Activated gamma-delta T cell treated with anti-CD3 and anti-CD28 coated beads, Interleukin-2, amount 50 U/mL, for 16 hours (primary cell): Measurements from ENCODE around the gene C2orf78.
A peak's percentile ranks its signal among the peaks of the same experiment; 100 is the strongest.
"Not testable (repeated sequence)": the region's sequence is repeated elsewhere in the genome, so short reads cannot be mapped to it uniquely, and the experiment has no call there.

Experiments
- DNase-seq: peaks from one replicate; pipeline ENCODE4 v3.0.0-alpha.2; 2020; ENCODE audit warnings: low read depth

The C2orf78 gene

DNA sequence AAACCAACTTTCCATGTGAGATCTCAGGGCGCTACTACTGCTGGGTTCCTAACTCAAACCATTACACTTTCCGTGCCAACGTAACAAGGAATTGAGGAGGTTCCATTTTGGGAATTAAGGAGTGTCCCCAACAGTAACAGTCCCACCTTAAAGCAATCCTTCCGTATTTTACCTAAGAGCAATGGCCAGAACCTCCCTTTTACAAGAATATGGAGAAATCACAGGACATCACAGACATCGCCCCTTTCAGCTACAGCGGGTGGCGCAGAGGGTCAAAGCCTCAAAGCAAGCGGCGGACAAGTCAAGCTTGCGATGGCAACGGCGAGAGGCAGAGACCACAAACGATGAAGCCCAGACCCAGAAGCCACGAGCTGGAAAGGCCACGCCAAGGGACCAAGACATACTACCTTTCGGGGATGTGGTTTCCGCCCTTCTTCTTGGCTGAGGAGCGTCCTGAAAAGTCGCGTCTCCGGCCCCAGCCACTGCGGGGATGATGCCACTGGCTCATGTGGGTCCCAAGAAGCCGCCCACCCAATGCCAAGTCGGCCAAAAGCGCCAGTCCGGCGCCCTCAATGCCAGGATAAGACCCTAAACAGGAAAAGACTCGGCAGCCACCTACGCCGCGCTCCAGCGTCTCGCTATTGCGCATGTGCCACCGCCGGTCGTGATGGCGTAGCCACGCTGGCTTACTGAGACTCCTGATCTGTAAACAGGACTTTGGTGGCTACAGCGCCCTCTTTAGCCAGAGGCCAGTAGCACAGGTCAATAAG is 4.3 kb upstream of the C2orf78 start, which contains the start of gene DUSP11:
Gene DUSP11, minus strand, starts transcription at position 637 of the 770 bp plus-strand sequence. Its CDS starts 129 bp downstream, at position 508.
- peak; percentile 96 for DNase-seq

DNA sequence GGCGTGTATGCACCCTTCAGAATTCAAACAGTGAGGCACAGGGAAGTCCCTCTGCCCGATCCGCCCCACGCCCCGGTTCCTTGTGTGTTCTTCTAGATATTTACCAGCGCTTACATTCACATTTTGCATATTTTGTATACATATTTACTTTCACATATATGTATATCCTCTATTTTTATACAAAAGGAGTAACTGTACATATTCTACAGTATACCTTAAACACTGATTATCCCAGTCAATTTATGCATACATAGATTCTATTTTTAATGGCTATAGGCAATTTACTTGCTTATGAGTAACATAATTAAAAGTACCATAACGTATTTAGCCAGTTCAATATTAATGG is 3.8 kb upstream of the C2orf78 start:
- no peak for DNase-seq

DNA sequence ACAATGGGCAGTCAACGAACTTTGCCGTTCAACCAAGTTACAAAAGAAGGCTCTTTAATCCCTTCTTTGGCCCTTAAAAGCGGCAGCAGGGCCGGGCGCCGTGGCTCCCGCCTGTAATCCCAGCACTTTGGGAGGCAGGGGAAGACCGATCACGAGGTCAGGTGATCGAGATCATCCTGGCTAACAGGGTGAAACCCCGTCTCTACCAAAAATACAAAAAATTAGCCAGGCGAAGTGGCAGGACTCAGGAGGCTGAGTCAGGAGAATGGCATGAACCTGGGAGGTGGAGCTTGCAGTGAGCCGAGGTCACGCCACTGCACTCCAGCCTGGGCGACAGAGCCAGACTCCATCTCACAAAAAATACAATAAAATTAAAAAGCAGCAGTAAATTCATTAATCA is 581 bp upstream of the C2orf78 start:
- not testable (repeated sequence) for DNase-seq

DNA sequence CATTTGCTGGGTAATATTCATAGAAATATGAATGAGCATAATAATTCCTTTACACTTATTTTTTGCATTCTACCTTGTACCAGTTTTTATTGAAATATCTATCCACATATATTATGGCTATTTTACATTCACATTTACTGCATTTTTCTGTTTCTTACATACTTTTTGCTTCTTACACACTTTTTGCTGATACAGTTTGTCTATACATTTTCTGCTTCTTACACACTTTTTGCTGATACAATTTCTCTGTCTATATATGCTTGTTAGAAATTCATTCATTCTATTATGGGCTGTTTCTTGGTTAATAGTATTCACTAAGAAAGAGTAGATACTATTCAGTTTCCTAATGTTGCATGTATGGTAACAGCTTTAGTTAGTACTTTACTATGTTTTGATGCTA is 27.9 kb downstream of the C2orf78 start:
- no peak for DNase-seq

DNA sequence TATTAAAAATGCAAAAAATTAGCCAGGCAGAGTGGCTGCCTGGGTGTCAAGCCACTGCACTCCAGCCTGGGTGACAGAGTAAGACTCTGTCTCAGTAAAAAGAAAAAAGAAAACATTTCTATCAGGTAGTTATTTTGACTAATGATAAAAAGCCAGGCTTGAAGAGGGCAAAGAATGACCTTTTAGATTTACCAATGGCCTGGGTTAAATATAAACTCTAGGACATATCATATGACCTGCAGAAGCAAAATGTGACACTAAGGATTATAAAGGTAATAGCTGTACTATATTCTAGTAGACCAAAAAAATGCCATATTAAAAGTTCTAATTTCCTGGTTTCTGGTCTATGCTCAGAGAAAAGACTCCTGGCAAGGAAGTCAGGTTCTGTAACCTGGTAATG is 28.7 kb downstream of the C2orf78 start:
- no peak for DNase-seq

DNA sequence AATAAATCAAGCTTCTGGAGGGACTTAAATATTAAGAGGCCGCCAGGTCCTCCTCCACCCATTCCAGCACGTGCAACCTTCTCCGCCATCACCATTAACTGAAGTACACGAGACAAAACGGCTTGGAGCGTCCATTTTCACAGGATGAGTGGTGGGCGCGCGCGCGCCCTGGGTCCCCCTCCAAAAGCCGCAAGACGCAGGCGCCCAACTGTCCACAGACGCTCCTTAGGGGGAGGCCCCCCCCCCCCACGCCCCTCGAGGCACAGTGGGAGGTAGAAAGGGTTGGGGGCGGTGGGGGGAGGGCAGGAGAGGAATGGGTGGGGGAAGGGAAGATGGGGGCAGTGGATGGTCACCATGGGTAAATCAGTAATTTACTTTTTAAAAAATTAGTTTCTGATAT is 34.3 kb downstream of the C2orf78 start:
- no peak for DNase-seq

DNA sequence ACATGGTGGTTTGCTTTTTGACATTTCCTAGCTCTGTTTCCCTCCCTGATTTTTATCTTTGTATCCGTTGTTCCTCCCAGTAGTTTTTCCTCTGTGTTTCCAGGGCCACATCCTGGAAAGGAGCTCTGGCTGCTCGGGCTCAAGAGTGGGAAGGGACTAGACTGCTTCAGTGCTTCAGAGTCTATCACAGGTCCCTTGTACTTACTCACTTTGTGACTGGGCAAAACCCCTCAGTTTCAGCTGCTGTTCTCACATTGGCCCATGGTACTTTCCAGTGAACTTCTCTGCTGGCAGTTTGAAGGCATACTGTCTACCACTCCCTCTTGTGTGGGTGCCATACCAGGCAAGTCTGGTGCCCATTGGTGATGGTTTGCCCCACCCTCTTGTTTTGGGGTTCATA is 37.2 kb downstream of the C2orf78 start:
- no peak for DNase-seq

DNA sequence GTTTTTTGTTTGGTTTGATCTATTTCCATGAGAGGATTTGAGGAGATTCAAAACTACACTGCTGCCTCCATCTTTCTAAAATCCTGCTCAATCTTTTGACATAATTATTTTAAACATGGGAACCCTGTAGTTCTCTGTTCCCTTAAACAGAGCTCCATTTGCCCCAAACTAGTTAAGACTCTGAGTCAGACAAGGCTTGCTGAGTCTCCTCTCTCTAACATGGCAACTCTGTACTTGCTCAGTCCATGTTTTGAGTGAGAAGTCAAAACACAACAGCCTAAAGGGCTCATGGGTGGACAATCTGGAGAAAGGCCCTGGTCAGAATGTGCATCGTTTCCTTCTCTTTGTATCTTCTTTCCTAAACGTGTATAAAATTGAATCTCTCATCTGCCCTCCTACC is 37.7 kb downstream of the C2orf78 start:
- DNase-seq = no peak

DNA sequence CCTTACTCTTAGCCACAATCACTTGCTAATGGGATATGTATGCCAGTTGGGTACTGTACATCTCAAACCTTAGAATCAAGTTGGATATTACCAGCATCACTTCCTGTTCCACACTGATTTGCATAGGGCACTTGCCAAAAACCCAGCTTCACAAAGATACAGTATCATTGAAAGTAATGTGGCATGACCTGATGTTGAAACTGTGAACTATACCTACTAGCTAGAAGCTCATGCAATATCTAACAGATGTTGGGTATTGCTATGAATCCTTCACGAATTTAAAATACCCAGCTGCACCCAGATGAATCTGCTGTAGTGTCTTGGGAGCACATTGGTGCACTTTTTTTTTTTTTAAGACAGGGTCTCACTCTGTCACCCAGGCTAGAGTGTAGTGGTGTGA is 38.3 kb downstream of the C2orf78 start:
- no peak for DNase-seq

DNA sequence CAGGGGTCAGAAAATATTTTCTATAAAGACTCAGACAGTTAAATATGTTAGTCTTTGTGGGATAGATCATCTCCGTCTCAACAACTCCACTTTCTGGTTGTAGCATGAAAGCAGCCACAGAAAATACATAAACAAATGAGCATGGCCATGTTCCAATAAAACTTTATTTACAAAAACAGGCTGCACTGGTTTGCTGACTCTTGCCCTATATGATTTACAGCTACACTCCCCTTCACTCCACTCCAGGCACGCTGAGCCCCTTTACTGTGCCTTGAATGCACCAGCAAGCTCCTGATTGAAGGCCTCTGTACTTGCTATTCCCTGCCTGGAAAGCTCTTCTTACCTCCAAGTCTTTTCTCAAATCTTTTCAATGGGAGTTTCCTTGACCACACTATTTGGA is 39.0 kb downstream of the C2orf78 start:
- DNase-seq = no peak

DNA sequence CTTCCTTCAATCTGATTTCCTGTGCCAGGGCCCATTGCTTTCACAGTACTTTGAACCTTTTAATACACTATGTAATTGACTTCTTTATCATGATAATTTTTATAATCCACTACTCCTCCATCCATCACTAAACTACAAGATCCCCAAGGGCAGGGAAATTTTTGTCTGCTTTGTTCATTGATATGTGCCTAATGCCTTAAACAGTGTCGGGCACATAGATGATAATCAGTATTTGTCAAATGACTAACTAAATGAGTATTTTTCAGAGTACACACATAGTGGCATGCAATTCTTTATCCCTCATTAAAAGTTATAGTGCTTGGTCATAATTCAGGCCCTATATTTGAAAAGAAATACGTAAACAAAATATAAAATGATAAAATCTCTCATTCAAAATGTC is 39.4 kb downstream of the C2orf78 start:
- DNase-seq = no peak

DNA sequence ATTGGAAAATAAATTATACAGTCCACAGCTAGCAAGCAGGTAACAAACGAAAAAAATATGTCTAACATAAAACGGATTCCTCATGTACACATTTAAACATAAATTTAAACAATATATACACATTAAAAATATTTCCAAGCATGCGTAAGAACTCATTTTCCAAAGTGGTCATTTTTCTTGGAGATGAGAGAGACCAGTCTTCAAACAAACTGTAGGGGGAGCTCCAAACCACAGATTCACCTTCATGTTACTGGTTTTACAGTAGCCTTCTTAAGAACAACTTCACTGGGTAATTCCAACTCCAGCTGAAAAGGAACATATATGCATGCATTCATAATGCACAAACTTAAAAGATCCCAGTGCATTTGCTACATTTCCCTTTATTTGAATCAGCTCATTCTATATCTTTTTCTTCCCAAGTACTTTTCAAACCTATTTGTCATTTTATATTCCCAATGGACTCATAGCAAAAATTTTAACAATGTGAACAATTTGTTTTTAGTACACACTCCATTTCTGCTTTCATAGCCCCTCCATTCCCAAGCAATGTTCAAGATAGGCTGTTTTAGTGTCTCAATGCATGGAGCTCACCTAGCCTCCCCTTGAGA is 40.0 kb downstream of the C2orf78 start:
- peak; percentile 15 for DNase-seq

DNA sequence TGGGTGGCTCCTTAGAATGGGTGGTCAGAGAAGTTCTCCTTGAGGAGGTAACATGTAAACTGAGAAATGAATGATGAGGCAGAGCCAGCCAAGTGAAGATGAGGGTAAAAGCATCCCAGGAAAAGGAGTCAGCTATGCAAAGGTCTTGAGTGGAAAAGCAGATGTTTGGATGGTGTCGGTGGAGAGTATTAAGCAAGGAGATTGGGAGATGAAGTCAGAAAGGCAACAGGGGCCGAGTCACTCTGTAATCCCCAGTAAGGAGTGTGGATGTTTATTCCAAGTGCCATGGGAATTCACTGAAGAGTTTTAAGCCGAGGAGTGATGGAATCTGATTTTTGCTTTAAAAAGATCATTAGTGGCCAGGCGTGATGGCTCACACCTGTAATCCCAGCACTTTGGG is 41.4 kb downstream of the C2orf78 start:
- no peak for DNase-seq

DNA sequence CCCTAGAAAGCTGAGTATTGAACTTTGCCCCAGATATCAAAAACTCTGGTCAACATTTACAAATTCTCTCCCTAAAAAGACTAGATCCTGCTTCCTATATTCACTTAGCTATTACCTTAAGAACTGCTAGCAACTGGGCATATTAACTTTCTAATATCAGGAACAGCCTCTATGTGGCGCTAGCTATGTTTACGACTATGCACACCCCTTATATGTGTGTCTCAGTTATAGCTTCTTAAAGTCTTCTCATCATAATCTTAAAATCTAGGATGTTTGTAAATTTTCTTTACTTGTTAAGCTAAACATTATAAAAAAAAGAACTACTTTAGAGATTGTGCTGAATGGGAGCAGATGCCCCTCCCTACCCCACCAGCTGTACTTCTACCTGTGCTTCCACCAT is 43.0 kb downstream of the C2orf78 start:
- DNase-seq = no peak

DNA sequence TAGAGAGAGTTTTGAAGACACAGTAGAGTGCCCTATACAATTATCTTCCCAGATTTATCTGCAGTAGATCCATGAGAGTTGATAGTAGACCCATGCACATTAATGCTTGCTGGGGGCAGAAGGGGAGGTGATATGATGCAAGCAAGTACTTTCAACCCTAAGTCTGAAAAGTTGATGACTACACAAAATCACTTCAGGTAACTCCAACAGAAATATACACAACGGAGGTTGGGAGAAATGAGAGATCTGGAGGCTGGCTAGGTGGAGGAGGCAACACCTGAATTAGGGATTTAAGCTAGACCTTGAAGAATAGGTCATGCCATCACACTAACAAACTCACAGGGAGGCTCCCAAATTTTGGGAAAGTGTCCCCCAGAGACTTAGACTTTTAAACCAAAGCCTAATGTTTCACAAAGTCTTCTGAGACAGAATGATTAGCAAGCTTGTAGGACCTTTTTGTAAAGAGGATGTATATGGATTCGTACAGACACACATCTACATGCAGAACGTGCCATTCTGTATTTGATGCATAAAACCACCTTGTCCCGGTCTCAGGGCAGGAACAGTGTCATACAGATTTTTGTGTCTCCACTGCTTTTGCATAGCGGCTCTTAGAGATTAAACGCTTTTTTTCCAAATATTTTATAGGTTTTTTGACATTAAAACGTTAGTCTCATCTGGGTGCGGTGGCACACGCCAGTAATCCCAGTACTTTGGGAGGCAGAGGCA is 43.8 kb downstream of the C2orf78 start:
- DNase-seq = no peak

DNA sequence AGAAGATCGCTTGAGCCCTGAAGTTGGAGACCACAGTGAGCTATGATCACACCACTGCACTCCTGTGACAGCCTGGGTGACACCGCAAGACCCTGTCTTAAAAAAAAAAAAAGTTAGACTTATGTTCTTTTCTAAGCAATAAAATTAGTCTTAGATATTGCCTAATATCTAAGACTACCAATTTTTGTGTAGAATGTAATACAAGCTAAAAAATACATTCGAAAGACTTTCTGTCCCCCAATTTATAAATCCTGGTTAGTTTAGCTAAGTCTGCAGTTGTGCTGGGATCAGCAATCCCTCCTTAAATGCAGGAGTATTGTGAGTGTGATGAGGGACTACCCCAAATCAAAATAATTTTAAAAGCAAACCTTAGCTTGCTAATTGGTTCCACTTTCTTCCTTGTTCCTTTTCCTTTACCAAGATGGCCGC is 44.4 kb downstream of the C2orf78 start:
- no peak for DNase-seq

DNA sequence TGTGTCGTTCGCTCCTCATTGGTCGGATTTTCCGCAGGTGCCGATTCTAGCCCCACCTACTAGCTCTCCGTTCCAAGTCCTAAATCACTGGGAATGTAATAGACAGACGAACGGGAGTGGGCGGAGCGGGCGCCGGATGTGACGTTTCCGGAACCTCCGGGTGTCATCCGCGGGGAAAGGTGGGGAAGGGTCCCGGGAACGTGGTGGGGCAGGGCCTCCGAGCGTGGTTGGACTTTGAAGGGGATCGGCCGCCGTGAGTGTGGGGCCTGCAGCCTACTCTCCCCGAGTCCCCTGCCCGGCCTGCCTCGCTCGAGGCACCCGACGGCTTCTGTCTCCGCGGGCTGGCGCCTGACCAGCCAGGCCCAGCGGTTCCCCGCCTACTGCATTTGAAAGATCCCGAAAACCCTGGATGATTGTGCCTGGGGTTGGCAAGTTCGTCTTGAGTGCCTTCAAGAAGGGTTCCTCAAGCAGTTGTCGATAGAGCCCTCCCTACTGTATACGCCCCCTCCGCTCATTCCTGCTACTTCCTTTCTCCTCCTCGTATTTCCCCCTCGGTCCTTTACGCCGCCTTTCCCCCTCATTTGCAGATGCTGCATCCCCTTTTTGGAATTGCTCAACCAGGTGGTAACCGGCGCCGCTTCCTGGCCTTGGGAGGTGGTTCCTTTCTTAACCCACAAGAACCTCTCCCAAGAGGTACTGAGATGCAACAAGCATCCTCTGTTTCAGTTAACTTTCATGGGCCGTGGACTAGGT is 45.0 kb downstream of the C2orf78 start, which contains the start of gene STAMBP:
Gene STAMBP, plus strand, starts transcription at position 144 of the 753 bp plus-strand sequence. CDS start 1,896 bp downstream, outside the sequence.
- peak; percentile 75 for DNase-seq

DNA sequence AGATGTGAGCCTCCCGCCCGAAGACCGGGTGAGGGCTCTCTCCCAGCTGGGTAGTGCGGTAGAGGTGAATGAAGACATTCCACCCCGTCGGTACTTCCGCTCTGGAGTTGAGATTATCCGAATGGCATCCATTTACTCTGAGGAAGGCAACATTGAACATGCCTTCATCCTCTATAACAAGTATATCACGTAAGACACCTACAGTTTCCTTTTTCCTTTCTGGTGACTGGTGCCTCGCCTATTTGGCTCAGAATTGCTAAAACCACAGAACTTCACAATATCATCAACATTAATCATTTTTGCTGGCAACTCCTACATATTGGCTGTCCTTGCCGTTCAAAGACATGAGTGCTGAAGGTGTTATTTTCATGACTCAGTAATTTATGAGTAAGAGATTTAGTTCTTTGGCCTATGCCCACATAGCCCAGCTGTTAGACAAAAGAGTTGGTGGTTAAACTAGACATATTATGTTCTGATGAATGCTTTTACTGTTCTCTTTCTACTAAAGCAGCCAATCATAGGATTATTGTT is 47.0 kb downstream of the C2orf78 start:
- peak; percentile 12 for DNase-seq

DNA sequence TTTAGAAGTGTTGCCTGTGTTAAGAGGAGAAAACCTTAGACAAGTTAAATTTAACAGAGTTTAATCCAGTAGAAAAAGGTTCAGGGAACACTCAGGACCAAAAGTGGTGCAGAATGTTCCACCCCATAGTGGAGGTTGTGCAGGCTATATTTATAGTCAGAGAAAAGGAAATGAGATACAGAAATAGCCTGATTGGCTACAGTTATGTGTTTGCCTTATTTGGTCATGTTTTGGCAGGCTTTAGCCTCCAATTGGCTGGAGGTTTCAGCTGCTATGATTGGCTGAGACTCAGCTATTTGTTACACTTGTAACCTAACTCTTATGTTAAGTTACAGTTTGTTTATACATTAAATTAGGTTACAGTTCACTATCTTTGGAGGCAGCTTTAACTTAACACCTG is 48.9 kb downstream of the C2orf78 start:
- DNase-seq = no peak

DNA sequence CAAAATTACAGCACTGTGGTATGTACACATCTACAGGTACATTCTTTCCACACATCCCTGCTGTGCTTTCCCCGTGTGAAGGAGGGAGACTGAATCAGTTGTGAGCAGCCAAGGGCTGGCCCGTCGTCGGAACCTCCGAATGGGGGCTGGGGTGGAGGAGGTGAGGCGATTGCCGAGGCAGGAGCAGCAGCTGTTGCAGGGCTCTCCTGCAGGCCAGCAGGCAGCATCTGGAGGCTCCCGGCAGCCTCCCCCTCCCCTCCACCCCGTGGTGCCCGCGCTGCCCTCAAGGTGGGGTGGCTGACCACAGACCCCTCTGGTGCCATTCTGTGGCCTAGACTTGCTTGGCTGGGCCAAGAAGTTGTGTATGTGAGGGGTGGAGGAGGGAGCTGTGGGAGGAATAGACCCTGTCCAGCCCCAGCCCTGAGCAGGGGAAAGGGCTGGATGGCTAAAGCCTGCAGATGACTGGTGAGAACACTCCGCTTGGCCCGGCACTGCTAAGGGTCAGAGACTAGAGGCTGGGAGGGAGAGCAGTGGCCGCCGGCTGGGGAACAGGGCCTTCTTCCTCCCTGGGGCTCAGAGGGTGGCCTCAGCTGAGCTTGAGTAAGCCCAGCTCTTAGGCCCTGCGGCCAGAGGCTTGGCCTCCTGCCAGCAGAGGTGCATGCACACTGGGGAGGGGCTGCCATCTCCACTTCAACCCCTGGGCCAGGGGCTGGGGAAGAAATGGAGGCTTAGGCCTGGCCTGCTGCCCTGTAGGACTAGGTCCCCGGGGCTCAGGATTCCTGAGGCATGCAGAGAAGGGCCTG is 52.4 kb downstream of the C2orf78 start:
- no peak for DNase-seq
